Cardiac muscle cell (in vitro differentiated cells and primary cell): ENCODE data around the gene RNF212B. TPM values are rescaled to one million over a fixed set of nuclear protein-coding genes. Genes with fewer than 3 reads are reported as not detected.

ENCODE experiments used
- DNase-seq, 2 donors: peaks; one replicate each; pipeline versions ENCODE4 v3.0.0 to v3.0.0-alpha.2; 2010 to 2017; ENCODE audit warnings: low read depth in 1 of 2, low spot score in 1 of 2
- H3K27ac ChIP-seq: fragments of 200-600 bp; sonication (generic); 2 replicates; pipeline ENCODE4 v1.5.1; 2016
- H3K27me3 ChIP-seq: fragments of 200-600 bp; sonication (generic); 2 replicates; pipeline ENCODE4 v1.6.0; 2016; ENCODE audit warnings: control low read depth
- H3K36me3 ChIP-seq: fragments of 200-600 bp; sonication (generic); 2 replicates; pipeline ENCODE4 v1.5.1; 2016; ENCODE audit warnings: control low read depth
- H3K4me1 ChIP-seq: fragments of 200-600 bp; sonication (generic); 2 replicates; pipeline ENCODE4 v1.8.1; 2017; ENCODE audit warnings: low read depth, mild to moderate bottlenecking, mixed run types
- H3K4me3 ChIP-seq: fragments of 200-600 bp; sonication (generic); 2 replicates; pipeline ENCODE4 v1.5.1; 2016; ENCODE audit warnings: mild to moderate bottlenecking
- H3K9me3 ChIP-seq: fragments of 200-600 bp; sonication (generic); 2 replicates; pipeline ENCODE4 v1.5.1; 2017; ENCODE audit warnings: low read depth, mild to moderate bottlenecking, control low read depth
- CTCF ChIP-seq: IDR thresholded peaks from 2 replicates; pipeline ENCODE4 v1.5.1; 2012; ENCODE audit warnings: low read depth, mild to moderate bottlenecking, low read length
- polyA plus RNA-seq: library from polyadenylated mRNA; unstranded; fragments of >200 nt; fragmentation: Nextera tagmentation; extraction: Ambion mirVana; gene quantifications from 2 replicates; pipeline ENCODE4 v1.2.1, GENCODE V29; 2016
- total RNA-seq: library from RNA; depleted of rRNA; stranded (reverse); fragments of >200 nt; gene quantifications from 2 replicates; pipeline ENCODE4 v1.2.3, GENCODE V29; 2016

The RNF212B gene
- total and polyA plus RNA-seq, 2 experiments from 2014 or later: not detected

- H3K27me3 ChIP-seq: no peaks in the 10 kb centered on the region
- H3K36me3 ChIP-seq: no peaks in the 10 kb centered on the region
- no peak overlapping the region for H3K27ac ChIP-seq
- no peak for DNase-seq
- no peaks in the 10 kb centered on the region for H3K9me3 ChIP-seq
- no peak for TF ChIP-seq CTCF
- H3K4me3 ChIP-seq: no peak overlapping the region
- no peaks in the 10 kb centered on the region for H3K4me1 ChIP-seq
These were observed 31.2 kb upstream of the RNF212B start for GRCh38 chr14:23206422-23207145.

- H3K36me3 ChIP-seq: no peaks in the 10 kb centered on the region
- TF ChIP-seq CTCF: no peak
- no peak overlapping the region for H3K27ac ChIP-seq
These were observed 30.6 kb upstream of the RNF212B start for GRCh38 chr14:23207146-23207540.

GRCh38 chr14:23208324-23208723, 29.4 kb upstream of the RNF212B start:
- Histone ChIP-seq H3K36me3 (no peaks in the 10 kb centered on the region), H3K4me3 (no peak overlapping the region), H3K27ac (no peak overlapping the region), H3K4me1 (no peaks in the 10 kb centered on the region), H3K9me3 (no peaks in the 10 kb centered on the region), H3K27me3 (no peaks in the 10 kb centered on the region)
- DNase-seq: no peak
- TF ChIP-seq CTCF: no peak

More at GRCh38 chr14:23207146-23207540, 30.6 kb upstream of the RNF212B start:
- H3K27me3 ChIP-seq: no peaks in the 10 kb centered on the region
- H3K4me3 ChIP-seq: no peak overlapping the region
- no peaks in the 10 kb centered on the region for H3K9me3 ChIP-seq
- H3K4me1 ChIP-seq: no peaks in the 10 kb centered on the region
- DNase-seq: no peak

GRCh38 chr14:23209651-23210423, 27.9 kb upstream of the RNF212B start:
- no peaks in the 10 kb centered on the region for H3K27me3 ChIP-seq
- H3K4me1 ChIP-seq: no peaks in the 10 kb centered on the region
- no peak overlapping the region for H3K27ac ChIP-seq
- H3K4me3 ChIP-seq: no peak overlapping the region
- TF ChIP-seq CTCF: no peak
- H3K9me3 ChIP-seq: no peaks in the 10 kb centered on the region
- H3K36me3 ChIP-seq: no peaks in the 10 kb centered on the region
- no peak for DNase-seq

GRCh38 chr14:23215421-23215820, 22.3 kb upstream of the RNF212B start:
- Histone ChIP-seq H3K4me3 (no peak overlapping the region), H3K36me3 (no peaks in the 10 kb centered on the region), H3K27ac (no peak overlapping the region), H3K4me1 (no peaks in the 10 kb centered on the region), H3K9me3 (no peaks in the 10 kb centered on the region), H3K27me3 (no peaks in the 10 kb centered on the region)
- no peak for DNase-seq
- no peak for TF ChIP-seq CTCF
